ENCODE measurements around the gene TEX44. TPM values are rescaled to one million over a fixed set of nuclear protein-coding genes. Genes with fewer than 3 reads are reported as not detected.

Gene TEX44
- total RNA-seq, 1 donor from 2014 or later = not detected

GRCh38 chr2:231547315-231548110, 45.2 kb upstream of the TEX44 start:
- Histone ChIP-seq H3K27ac (no peak overlapping the region), H3K27me3 (no peaks in the 10 kb centered on the region), H3K79me2 (ENCODE audit: low read depth) (no peaks in the 10 kb centered on the region), H3K9ac (no peak overlapping the region), H2AFZ (replicated peaks) (no peak overlapping the region), H3K9me3 (ENCODE audit: low read depth) (peaks cover 3% of the 10 kb centered on the region), H3K4me2 (no peak overlapping the region), H3F3A (ENCODE audit: low read depth) (no peaks in the 10 kb centered on the region), H3K4me3 (no peak overlapping the region), H4K20me1 (ENCODE audit: low read depth) (no peaks in the 10 kb centered on the region), H3K4me1 (no peaks in the 10 kb centered on the region), H3K36me3 (no peaks in the 10 kb centered on the region)
- DNase-seq (ENCODE audit: low spot score) = no peak
- no peak overlapping the region for H3K4me3 Mint-ChIP-seq
- H3K27ac Mint-ChIP-seq = no peak overlapping the region
- no peaks in the 10 kb centered on the region for H3K36me3 Mint-ChIP-seq
- peaks cover 2% of the 10 kb centered on the region for H3K4me1 Mint-ChIP-seq
- TF ChIP-seq, protein P1, sequence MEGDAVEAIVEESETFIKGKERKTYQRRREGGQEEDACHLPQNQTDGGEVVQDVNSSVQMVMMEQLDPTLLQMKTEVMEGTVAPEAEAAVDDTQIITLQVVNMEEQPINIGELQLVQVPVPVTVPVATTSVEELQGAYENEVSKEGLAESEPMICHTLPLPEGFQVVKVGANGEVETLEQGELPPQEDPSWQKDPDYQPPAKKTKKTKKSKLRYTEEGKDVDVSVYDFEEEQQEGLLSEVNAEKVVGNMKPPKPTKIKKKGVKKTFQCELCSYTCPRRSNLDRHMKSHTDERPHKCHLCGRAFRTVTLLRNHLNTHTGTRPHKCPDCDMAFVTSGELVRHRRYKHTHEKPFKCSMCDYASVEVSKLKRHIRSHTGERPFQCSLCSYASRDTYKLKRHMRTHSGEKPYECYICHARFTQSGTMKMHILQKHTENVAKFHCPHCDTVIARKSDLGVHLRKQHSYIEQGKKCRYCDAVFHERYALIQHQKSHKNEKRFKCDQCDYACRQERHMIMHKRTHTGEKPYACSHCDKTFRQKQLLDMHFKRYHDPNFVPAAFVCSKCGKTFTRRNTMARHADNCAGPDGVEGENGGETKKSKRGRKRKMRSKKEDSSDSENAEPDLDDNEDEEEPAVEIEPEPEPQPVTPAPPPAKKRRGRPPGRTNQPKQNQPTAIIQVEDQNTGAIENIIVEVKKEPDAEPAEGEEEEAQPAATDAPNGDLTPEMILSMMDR (IDR thresholded peaks at IDR 0.05) = no peak
- no peak for TF ChIP-seq EZH2phosphoT487 (IDR thresholded peaks at IDR 0.05)
- TF ChIP-seq EZH2 (IDR thresholded peaks at IDR 0.05) = no peak
- peaks cover 6% of the 10 kb centered on the region for H3K27me3 Mint-ChIP-seq (ENCODE audit: insufficient read depth, low read depth)
- peaks cover 16% of the 10 kb centered on the region for H3K9me3 Mint-ChIP-seq

DNA sequence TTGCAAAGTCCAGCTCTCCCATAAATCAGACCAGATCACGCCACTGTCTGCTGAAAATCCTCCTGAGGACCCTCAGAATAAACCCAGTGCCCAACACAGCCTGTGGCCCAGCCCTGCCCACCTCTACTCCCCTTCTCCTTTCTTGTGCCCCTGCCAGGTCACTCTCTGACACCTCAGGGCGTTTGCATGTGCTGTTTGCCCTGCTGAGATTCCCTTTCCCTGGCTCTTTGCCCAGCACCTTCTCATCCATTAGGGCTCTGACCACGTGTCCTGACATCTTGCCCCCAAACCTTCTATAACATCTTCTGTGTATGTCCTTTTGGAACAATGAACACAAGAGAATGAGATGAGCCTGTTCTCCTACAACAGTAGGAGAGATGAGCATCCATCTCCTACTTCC, 43.9 kb upstream of the TEX44 start:
- Histone ChIP-seq H3K79me2 (ENCODE audit: low read depth) (no peaks in the 10 kb centered on the region), H3K36me3 (no peaks in the 10 kb centered on the region), H3K4me3 (no peak overlapping the region), H3K9me3 (ENCODE audit: low read depth) (peaks cover 12% of the 10 kb centered on the region), H2AFZ (replicated peaks) (no peak overlapping the region), H3K4me1 (no peaks in the 10 kb centered on the region), H4K20me1 (ENCODE audit: low read depth) (no peaks in the 10 kb centered on the region), H3F3A (ENCODE audit: low read depth) (no peaks in the 10 kb centered on the region), H3K27me3 (no peaks in the 10 kb centered on the region), H3K4me2 (no peak overlapping the region), H3K27ac (no peak overlapping the region), H3K9ac (no peak overlapping the region)
- H3K9me3 Mint-ChIP-seq = peaks cover 22% of the 10 kb centered on the region
- H3K4me3 Mint-ChIP-seq = no peak overlapping the region
- H3K27ac Mint-ChIP-seq = no peak overlapping the region
- TF ChIP-seq EZH2phosphoT487 (IDR thresholded peaks at IDR 0.05) (no peak), EZH2 (IDR thresholded peaks at IDR 0.05) (no peak)
- TF ChIP-seq, protein P1 (IDR thresholded peaks at IDR 0.05) = no peak
- H3K4me1 Mint-ChIP-seq = peaks cover 2% of the 10 kb centered on the region
- peaks cover 5% of the 10 kb centered on the region for H3K27me3 Mint-ChIP-seq (ENCODE audit: insufficient read depth, low read depth)
- no peak for DNase-seq (ENCODE audit: low spot score)
- peaks cover 5% of the 10 kb centered on the region for H3K36me3 Mint-ChIP-seq

DNA sequence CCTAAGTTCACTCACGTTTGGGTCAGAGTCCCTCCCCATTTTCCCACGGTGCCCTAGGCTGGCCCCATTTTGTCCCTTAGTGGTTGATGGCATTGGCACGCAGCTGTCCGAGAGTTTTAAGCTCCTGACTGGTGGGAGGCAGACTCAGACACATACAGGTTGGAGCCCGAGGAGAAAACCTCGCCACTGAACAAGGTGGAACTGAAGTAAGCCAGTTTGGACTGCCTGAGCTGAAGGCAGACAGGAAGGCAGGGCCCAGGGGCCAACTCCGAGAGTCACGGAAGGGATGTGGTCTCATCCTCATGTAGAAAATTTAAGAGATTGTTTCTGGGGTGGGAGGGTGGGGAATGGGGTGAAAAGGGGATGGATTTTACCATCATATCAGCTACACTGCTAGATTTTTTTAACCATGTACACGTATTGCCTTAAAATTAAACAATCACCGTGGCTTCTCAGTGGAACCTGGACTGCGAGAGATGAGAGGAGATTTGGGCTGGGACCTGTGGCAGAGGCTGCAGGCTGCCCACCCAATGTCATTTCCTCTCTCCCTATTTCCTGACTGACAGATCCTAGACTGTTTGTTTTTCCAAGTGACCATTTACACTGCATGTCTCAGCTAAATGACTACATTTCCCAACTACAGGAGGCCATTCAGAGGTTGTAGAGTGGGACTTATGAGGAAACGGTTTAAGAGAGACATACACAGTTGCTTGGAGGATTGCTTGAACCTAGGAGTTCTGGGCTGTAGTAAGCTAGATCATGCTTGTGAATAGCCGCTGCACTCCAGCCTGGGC, 43.0 kb upstream of the TEX44 start:
- peaks cover 29% of the 10 kb centered on the region for H3K9me3 Mint-ChIP-seq

More for the DNA sequence above, 43.0 kb upstream of the TEX44 start:
- Mint-ChIP-seq H3K4me1 (peaks cover 2% of the 10 kb centered on the region), H3K27me3 (ENCODE audit: insufficient read depth, low read depth) (peaks cover 5% of the 10 kb centered on the region), H3K36me3 (peaks cover 5% of the 10 kb centered on the region), H3K27ac (no peak overlapping the region), H3K4me3 (no peak overlapping the region)
- Histone ChIP-seq H3K4me2 (no peak overlapping the region), H3K9ac (no peak overlapping the region), H3K4me3 (no peak overlapping the region), H3F3A (ENCODE audit: low read depth) (no peaks in the 10 kb centered on the region), H3K9me3 (ENCODE audit: low read depth) (peaks cover 12% of the 10 kb centered on the region), H3K4me1 (no peaks in the 10 kb centered on the region), H3K36me3 (no peaks in the 10 kb centered on the region), H2AFZ (replicated peaks) (no peak overlapping the region), H4K20me1 (ENCODE audit: low read depth) (no peaks in the 10 kb centered on the region), H3K79me2 (ENCODE audit: low read depth) (no peaks in the 10 kb centered on the region), H3K27ac (no peak overlapping the region), H3K27me3 (no peaks in the 10 kb centered on the region)
- DNase-seq (ENCODE audit: low spot score) = no peak
- TF ChIP-seq EZH2 (IDR thresholded peaks at IDR 0.05) (no peak), EZH2phosphoT487 (IDR thresholded peaks at IDR 0.05) (no peak)
- TF ChIP-seq, protein P1 (IDR thresholded peaks at IDR 0.05) = no peak
